Neural cell (in vitro differentiated cells): ENCODE results near the gene HLA-DQB2.

Experiments
- CTCF ChIP-seq: fragments of 450-650 bp; IDR thresholded peaks from 2 replicates; pipeline ENCODE4 v1.5.1; 2014; ENCODE audit warnings: antibody characterized with exemption, mild to moderate bottlenecking, moderate library complexity; ENCODE audit not compliant: poor library complexity, severe bottlenecking
- EP300 ChIP-seq: fragments of 450-650 bp; conservative IDR thresholded peaks from 2 replicates; pipeline ENCODE4 v1.6.1; 2014; ENCODE audit warnings: antibody characterized with exemption, mild to moderate bottlenecking, moderate library complexity; ENCODE audit not compliant: poor library complexity, severe bottlenecking
- EZH2 ChIP-seq: fragments of 200-600, 300-800 bp; shearing (Covaris generic), sonication (generic); IDR thresholded peaks from 2 replicates; pipeline ENCODE4 v1.6.1; 2014; ENCODE audit warnings: antibody characterized with exemption, low read length, borderline replicate concordance, mild to moderate bottlenecking; ENCODE audit not compliant: insufficient read depth, poor library complexity, severe bottlenecking
- REST ChIP-seq: IDR thresholded peaks from 2 replicates; pipeline ENCODE4 v1.6.1; 2012; ENCODE audit warnings: borderline replicate concordance
- SMC3 ChIP-seq: fragments of 450-650 bp; conservative IDR thresholded peaks from 2 replicates; pipeline ENCODE4 v1.6.1; 2014; ENCODE audit warnings: antibody characterized with exemption, mild to moderate bottlenecking, moderate library complexity; ENCODE audit not compliant: poor library complexity

- TF ChIP-seq EZH2 (no peak), CTCF (no peak), SMC3 (no peak), REST (no peak), EP300 (no peak)
Measured at GRCh38 chr6:32764048-32764447, 716 bp upstream of the HLA-DQB2 start.
